ENCODE results near the gene ALG12.
A peak's percentile ranks its signal among the peaks of the same experiment; 100 is the strongest.

ALG12 gene

DNA sequence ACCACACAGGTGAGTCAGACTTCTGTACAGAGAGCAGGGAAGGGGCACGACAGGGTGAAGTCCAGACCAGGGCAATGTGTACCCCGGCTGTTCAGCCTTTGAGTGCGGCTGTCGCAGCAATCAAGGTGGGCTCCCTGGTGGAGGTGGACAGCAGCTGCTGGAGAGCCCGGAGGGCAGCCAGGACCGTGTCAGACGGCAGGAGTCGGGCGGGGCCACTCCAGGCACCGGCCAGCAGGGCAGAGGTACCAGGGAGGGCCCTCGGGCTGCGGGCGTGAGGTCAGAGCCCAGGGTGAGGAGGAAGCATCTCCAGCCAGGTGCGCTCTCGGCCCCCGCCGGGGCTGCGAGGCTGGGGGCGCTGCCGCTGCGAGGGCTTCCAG is 41.5 kb upstream of the ALG12 start:
- Histone ChIP-seq H2AK5ac (ENCODE audit: low read depth, low read length) (peak overlapping the region; percentile 100), H3K18ac (ENCODE audit: low read length) (peak overlapping the region; percentile 99), H2BK120ac (ENCODE audit: low read depth, low read length) (peak overlapping the region; percentile 91), H3K27ac (replicated peaks; ENCODE audit: low read length) (peak overlapping the region; percentile 66), H2BK12ac (ENCODE audit: low read length) (peak overlapping the region; percentile 90), H4K91ac (ENCODE audit: low read depth, low read length, poor library complexity) (no peak overlapping the region), H3K4me2 (ENCODE audit: insufficient read depth, low read length, poor library complexity, severe bottlenecking) (peak overlapping the region; percentile 93), H3K79me1 (ENCODE audit: low read depth, low read length) (peaks cover 26% of the 10 kb centered on the region), H2BK15ac (ENCODE audit: low read length) (peak overlapping the region; percentile 99), H3K14ac (ENCODE audit: low read length) (peak overlapping the region; percentile 47), H3K9me3 (replicated peaks in 1 of 2; ENCODE audit: control insufficient read depth in 2 of 2, insufficient read depth in 1 of 2, low read depth in 1 of 2, low read length in 2 of 2) (no peaks in the 10 kb centered on the region), H3K27me3 (ENCODE audit: control insufficient read depth in 3 of 3, insufficient read depth in 3 of 3, low read depth in 1 of 3, low read length in 3 of 3) (peaks cover 0 to 7% (median 2%) of the 10 kb centered on the region in 3 experiments), H4K8ac (ENCODE audit: low read depth, low read length) (peak overlapping the region; percentile 86), H3K4me1 (ENCODE audit: control insufficient read depth in 2 of 2, insufficient read depth in 1 of 2, low read depth in 1 of 2, low read length in 2 of 2) (peaks cover 16 to 21% of the 10 kb centered on the region in 2 donors), H3K9ac (ENCODE audit: low read depth, low read length, poor library complexity) (peak overlapping the region; percentile 88), H3K4ac (ENCODE audit: low read length) (peak overlapping the region; percentile 98), H2BK5ac (ENCODE audit: low read length) (peak overlapping the region; percentile 97), H3K4me3 (ENCODE audit: low read length in 2 of 2) (peak overlapping the region; percentile 87 to 89), H3K36me3 (replicated peaks in 1 of 2; ENCODE audit: control insufficient read depth in 2 of 2, insufficient read depth in 2 of 2, low read length in 2 of 2) (peaks cover 19 to 29% of the 10 kb centered on the region in 2 donors), H3K23ac (ENCODE audit: low read depth, low read length, poor library complexity) (peak overlapping the region; percentile 91), H2AFZ (ENCODE audit: low read length) (peak overlapping the region; percentile 98)
- no CpG with 5 or more reads among the region's 21 CpGs for WGBS, 2 donors (ENCODE audit: extremely low coverage in 2 of 2, insufficient read length in 2 of 2, insufficient replicate concordance in 1 of 2)
- DNase-seq (ENCODE audit: low spot score) = no peak

DNA sequence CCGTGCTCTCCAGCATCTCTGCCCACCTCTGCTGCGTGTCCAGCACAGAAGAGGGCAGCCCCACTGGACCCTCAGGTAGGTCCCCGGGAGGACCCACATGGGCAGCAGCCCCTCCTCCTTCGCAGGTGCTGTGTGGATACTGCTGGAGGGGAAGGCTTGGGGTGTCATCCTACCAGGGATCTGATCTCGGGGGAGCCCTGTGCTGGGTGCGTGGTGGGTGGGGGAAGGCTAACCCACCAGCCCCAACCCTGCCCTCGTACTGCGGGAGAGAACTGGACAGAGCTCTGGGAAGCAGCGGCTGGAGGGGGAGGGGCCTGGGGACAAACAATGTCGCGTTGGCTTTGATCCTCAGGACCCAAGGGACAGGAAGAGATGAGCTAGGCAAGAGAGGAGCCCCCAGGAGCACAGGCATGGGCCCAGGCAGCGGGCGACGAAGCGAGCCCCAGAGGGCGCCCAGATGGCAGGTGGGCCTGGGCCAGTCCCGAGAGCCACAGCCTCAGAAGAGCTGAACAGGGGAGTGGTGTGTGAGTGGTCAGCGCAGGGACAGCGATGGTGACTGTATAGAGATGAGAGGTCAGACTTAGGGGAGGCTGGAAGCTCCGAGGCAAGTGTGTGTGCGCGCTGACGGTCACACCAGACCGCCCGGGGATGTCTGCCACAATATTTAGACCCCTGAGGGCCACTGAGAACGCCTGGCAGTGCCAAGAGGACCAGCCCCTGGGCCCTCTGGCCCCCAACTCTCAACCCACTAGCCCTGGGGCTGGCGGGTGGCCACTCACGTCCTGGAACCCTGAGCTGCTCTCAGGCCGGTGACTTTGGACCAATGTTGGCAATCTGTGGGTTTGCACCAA is 40.9 kb upstream of the ALG12 start:
- Histone ChIP-seq H4K91ac (ENCODE audit: low read depth, low read length, poor library complexity) (peak overlapping the region; percentile 14), H3K9me3 (replicated peaks in 1 of 2; ENCODE audit: control insufficient read depth in 2 of 2, insufficient read depth in 1 of 2, low read depth in 1 of 2, low read length in 2 of 2) (no peaks in the 10 kb centered on the region), H3K4ac (ENCODE audit: low read length) (peak overlapping the region; percentile 98), H2BK15ac (ENCODE audit: low read length) (peak overlapping the region; percentile 99), H2AFZ (ENCODE audit: low read length) (peak overlapping the region; percentile 23), H2AK5ac (ENCODE audit: low read depth, low read length) (peak overlapping the region; percentile 100), H3K14ac (ENCODE audit: low read length) (peak overlapping the region; percentile 47), H3K27me3 (ENCODE audit: control insufficient read depth in 3 of 3, insufficient read depth in 3 of 3, low read depth in 1 of 3, low read length in 3 of 3) (peaks cover 0 to 7% (median 2%) of the 10 kb centered on the region in 3 experiments), H2BK5ac (ENCODE audit: low read length) (peak overlapping the region; percentile 97), H3K27ac (replicated peaks; ENCODE audit: low read length) (no peak overlapping the region), H3K4me1 (ENCODE audit: control insufficient read depth in 2 of 2, insufficient read depth in 1 of 2, low read depth in 1 of 2, low read length in 2 of 2) (peaks cover 16 to 21% of the 10 kb centered on the region in 2 donors), H3K4me3 (ENCODE audit: low read length in 2 of 2) (peak overlapping the region; percentile 87 to 89), H3K36me3 (replicated peaks in 1 of 2; ENCODE audit: control insufficient read depth in 2 of 2, insufficient read depth in 2 of 2, low read length in 2 of 2) (peaks cover 16 to 25% of the 10 kb centered on the region in 2 donors), H2BK120ac (ENCODE audit: low read depth, low read length) (peak overlapping the region; percentile 91), H3K4me2 (ENCODE audit: insufficient read depth, low read length, poor library complexity, severe bottlenecking) (peak overlapping the region; percentile 93), H4K8ac (ENCODE audit: low read depth, low read length) (no peak overlapping the region), H3K18ac (ENCODE audit: low read length) (peak overlapping the region; percentile 99), H3K79me1 (ENCODE audit: low read depth, low read length) (peaks cover 26% of the 10 kb centered on the region), H3K9ac (ENCODE audit: low read depth, low read length, poor library complexity) (peak overlapping the region; percentile 88), H3K23ac (ENCODE audit: low read depth, low read length, poor library complexity) (peak overlapping the region; percentile 91), H2BK12ac (ENCODE audit: low read length) (peak overlapping the region; percentile 93)
- WGBS, 2 donors (ENCODE audit: extremely low coverage in 2 of 2, insufficient read length in 2 of 2, insufficient replicate concordance in 1 of 2) = no CpG with 5 or more reads among the region's 29 CpGs
- no peak for DNase-seq (ENCODE audit: low spot score)

DNA sequence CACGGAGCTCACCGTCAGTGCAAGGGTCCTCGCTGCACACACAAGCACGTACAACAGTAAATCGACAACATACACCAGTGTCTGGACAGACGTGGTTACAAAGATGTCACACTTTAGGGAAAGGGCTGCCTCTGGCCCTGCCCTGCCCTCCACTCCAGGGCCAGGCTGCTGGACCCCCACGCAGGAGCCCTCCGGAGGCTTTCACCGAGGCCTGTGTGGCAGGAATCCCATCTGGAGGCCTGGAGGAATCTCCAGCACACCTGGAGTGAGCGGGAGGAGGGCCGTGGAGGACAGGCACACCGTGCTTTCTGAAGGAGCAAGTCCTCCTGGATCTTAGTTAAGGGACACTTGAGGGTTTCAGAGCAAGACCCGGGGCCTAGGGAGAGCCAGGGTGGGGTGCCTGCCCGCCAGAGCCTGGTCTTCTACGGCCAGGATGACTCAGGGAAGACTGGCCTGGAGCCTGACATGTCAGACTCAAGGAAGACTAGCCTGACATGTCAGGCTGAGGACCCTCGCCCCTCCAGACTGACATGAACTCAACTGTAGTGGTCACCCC is 40.2 kb upstream of the ALG12 start:
- no peak overlapping the region for H3K27ac ChIP-seq (replicated peaks; ENCODE audit: low read length)
- WGBS, 2 donors (ENCODE audit: extremely low coverage in 2 of 2, insufficient read length in 2 of 2, insufficient replicate concordance in 1 of 2) = no CpG with 5 or more reads among the region's 16 CpGs
- DNase-seq (ENCODE audit: low spot score) = no peak

DNA sequence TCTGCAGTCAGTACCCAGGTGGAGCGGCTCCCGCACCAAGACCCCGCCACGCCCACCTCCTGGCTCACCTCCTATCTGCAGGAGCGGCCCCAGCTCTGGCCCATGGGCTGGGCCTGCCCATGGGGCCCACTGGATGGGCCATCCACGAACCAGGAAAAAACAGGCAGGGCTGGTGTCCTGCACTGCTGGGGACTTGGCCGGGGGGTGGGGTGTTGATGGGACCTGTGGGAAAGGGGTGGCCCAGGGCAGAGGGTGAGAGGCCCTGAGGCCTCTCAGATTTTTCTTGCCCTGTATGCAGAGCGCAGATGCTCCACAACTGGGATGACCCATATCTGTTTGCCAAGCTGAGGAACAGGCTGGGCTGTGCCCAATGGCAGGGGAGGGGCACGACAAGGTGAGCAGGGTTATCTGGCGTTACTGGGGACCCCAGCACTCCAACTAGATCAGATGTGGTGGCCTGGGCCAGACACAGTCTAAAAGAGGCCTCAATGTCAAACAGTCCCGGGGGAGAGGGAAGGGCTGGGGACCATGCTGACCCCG is 39.7 kb upstream of the ALG12 start:
- Histone ChIP-seq H3K27me3 (ENCODE audit: control insufficient read depth in 3 of 3, insufficient read depth in 3 of 3, low read depth in 1 of 3, low read length in 3 of 3) (peaks cover 0 to 7% (median 2%) of the 10 kb centered on the region in 3 experiments), H3K36me3 (replicated peaks in 1 of 2; ENCODE audit: control insufficient read depth in 2 of 2, insufficient read depth in 2 of 2, low read length in 2 of 2) (peaks cover 4 to 12% of the 10 kb centered on the region in 2 donors), H3K4ac (ENCODE audit: low read length) (no peak overlapping the region), H2AK5ac (ENCODE audit: low read depth, low read length) (peak overlapping the region; percentile 24), H2BK5ac (ENCODE audit: low read length) (no peak overlapping the region), H4K91ac (ENCODE audit: low read depth, low read length, poor library complexity) (no peak overlapping the region), H3K27ac (replicated peaks; ENCODE audit: low read length) (no peak overlapping the region), H3K18ac (ENCODE audit: low read length) (peak overlapping the region; percentile 8), H4K8ac (ENCODE audit: low read depth, low read length) (no peak overlapping the region), H3K4me1 (ENCODE audit: control insufficient read depth in 2 of 2, insufficient read depth in 1 of 2, low read depth in 1 of 2, low read length in 2 of 2) (peaks cover 15 to 23% of the 10 kb centered on the region in 2 donors), H3K4me3 (ENCODE audit: low read length in 2 of 2) (no peak overlapping the region), H3K9ac (ENCODE audit: low read depth, low read length, poor library complexity) (peak overlapping the region; percentile 44), H3K14ac (ENCODE audit: low read length) (no peak overlapping the region), H2AFZ (ENCODE audit: low read length) (no peak overlapping the region), H2BK12ac (ENCODE audit: low read length) (no peak overlapping the region), H3K79me1 (ENCODE audit: low read depth, low read length) (peaks cover 19% of the 10 kb centered on the region), H2BK15ac (ENCODE audit: low read length) (peak overlapping the region; percentile 94), H3K9me3 (replicated peaks in 1 of 2; ENCODE audit: control insufficient read depth in 2 of 2, insufficient read depth in 1 of 2, low read depth in 1 of 2, low read length in 2 of 2) (no peaks in the 10 kb centered on the region), H2BK120ac (ENCODE audit: low read depth, low read length) (no peak overlapping the region), H3K23ac (ENCODE audit: low read depth, low read length, poor library complexity) (no peak overlapping the region), H3K4me2 (ENCODE audit: insufficient read depth, low read length, poor library complexity, severe bottlenecking) (no peak overlapping the region)
- WGBS, 2 donors (ENCODE audit: extremely low coverage in 2 of 2, insufficient read length in 2 of 2, insufficient replicate concordance in 1 of 2) = no CpG with 5 or more reads among the region's 12 CpGs
- no peak for DNase-seq (ENCODE audit: low spot score)

More for the DNA sequence above, 40.2 kb upstream of the ALG12 start:
- peak overlapping the region; percentile 23 for H2AFZ ChIP-seq (ENCODE audit: low read length)
- peak overlapping the region; percentile 100 for H2AK5ac ChIP-seq (ENCODE audit: low read depth, low read length)
- no peak overlapping the region for H3K4ac ChIP-seq (ENCODE audit: low read length)
- peak overlapping the region; percentile 94 for H2BK15ac ChIP-seq (ENCODE audit: low read length)
- no peak overlapping the region for H3K4me2 ChIP-seq (ENCODE audit: insufficient read depth, low read length, poor library complexity, severe bottlenecking)
- no peak overlapping the region for H2BK5ac ChIP-seq (ENCODE audit: low read length)
- H4K91ac ChIP-seq (ENCODE audit: low read depth, low read length, poor library complexity) = no peak overlapping the region
- peaks cover 9 to 18% of the 10 kb centered on the region in 2 donors for H3K36me3 ChIP-seq (replicated peaks in 1 of 2; ENCODE audit: control insufficient read depth in 2 of 2, insufficient read depth in 2 of 2, low read length in 2 of 2)
- H2BK12ac ChIP-seq (ENCODE audit: low read length) = peak overlapping the region; percentile 93
- peaks cover 16 to 23% of the 10 kb centered on the region in 2 donors for H3K4me1 ChIP-seq (ENCODE audit: control insufficient read depth in 2 of 2, insufficient read depth in 1 of 2, low read depth in 1 of 2, low read length in 2 of 2)
- no peak overlapping the region for H3K9ac ChIP-seq (ENCODE audit: low read depth, low read length, poor library complexity)
- no peak overlapping the region for H2BK120ac ChIP-seq (ENCODE audit: low read depth, low read length)
- H3K18ac ChIP-seq (ENCODE audit: low read length) = peak overlapping the region; percentile 88
- peaks cover 0 to 7% (median 2%) of the 10 kb centered on the region in 3 experiments for H3K27me3 ChIP-seq (ENCODE audit: control insufficient read depth in 3 of 3, insufficient read depth in 3 of 3, low read depth in 1 of 3, low read length in 3 of 3)
- peaks cover 23% of the 10 kb centered on the region for H3K79me1 ChIP-seq (ENCODE audit: low read depth, low read length)
- peak overlapping the region; percentile 21 for H3K14ac ChIP-seq (ENCODE audit: low read length)
- H3K9me3 ChIP-seq (replicated peaks in 1 of 2; ENCODE audit: control insufficient read depth in 2 of 2, insufficient read depth in 1 of 2, low read depth in 1 of 2, low read length in 2 of 2) = no peaks in the 10 kb centered on the region
- H3K4me3 ChIP-seq (ENCODE audit: low read length in 2 of 2) = no peak overlapping the region
- H4K8ac ChIP-seq (ENCODE audit: low read depth, low read length) = no peak overlapping the region
- peak overlapping the region; percentile 53 for H3K23ac ChIP-seq (ENCODE audit: low read depth, low read length, poor library complexity)
